ENCODE results near the gene FAM24A.

FAM24A gene

DNA sequence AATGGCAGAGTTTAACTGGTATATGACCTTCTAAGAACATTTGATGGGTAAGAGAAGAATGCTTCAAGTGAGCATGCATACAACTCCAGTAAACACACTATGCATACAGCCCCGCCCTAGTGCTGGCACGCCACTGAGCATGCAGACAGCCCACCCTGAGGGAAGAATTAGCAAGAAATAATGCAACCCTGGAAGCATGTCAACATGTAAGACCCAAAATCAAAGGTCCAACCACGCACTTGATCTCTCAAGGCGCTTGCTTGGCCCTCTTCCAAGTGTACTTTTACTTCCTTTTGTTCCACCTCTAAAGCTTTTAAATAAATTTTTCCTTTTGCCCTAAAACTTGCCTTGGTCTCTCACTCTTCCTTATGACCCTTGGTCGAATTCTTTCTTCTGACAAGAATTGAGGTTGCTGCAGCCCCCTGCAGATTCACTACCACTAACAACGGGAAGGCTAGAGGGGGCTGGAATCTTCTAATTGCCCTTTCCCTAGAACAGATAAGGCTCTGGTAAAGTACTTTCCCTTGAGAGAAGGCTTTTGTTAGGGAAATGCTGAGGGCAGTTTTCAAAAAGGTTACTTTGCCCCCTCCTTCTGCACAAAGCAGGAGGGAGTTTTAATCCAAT lies 34.5 kb upstream of the FAM24A start:
- DNase-seq (ENCODE audit: low read depth): no peak
- H3K4me3 ChIP-seq (ENCODE audit: control insufficient read depth, low read depth, low read length): no peak overlapping the region
- TF ChIP-seq, protein P1, sequence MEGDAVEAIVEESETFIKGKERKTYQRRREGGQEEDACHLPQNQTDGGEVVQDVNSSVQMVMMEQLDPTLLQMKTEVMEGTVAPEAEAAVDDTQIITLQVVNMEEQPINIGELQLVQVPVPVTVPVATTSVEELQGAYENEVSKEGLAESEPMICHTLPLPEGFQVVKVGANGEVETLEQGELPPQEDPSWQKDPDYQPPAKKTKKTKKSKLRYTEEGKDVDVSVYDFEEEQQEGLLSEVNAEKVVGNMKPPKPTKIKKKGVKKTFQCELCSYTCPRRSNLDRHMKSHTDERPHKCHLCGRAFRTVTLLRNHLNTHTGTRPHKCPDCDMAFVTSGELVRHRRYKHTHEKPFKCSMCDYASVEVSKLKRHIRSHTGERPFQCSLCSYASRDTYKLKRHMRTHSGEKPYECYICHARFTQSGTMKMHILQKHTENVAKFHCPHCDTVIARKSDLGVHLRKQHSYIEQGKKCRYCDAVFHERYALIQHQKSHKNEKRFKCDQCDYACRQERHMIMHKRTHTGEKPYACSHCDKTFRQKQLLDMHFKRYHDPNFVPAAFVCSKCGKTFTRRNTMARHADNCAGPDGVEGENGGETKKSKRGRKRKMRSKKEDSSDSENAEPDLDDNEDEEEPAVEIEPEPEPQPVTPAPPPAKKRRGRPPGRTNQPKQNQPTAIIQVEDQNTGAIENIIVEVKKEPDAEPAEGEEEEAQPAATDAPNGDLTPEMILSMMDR (IDR thresholded peaks at IDR 0.05; ENCODE audit: control insufficient read depth, insufficient read depth, low read depth, low read length, missing control alignments): no peak

DNA sequence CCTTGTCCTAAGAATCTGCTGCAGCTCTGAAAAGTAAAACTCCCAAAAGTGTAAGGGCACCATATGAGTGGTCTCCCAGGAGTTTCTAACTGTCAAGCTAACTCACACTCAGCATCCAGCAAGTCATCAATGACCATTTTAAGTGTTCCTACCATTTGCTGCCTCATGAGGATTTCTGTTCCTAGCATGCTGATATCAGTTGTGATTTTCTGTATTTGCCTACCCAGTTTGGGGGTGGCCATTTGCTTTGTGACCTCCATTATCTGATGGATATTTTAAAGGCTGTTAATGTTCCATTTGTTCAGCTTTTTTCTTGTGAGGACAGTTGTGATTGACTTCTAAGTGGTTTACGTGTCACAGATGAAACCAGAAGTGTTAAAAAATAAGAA lies 33.9 kb upstream of the FAM24A start:
- no peak overlapping the region for H3K4me3 ChIP-seq (ENCODE audit: control insufficient read depth, low read depth, low read length)
- DNase-seq (ENCODE audit: low read depth): no peak
- TF ChIP-seq, protein P1 (IDR thresholded peaks at IDR 0.05; ENCODE audit: control insufficient read depth, insufficient read depth, low read depth, low read length, missing control alignments): no peak

DNA sequence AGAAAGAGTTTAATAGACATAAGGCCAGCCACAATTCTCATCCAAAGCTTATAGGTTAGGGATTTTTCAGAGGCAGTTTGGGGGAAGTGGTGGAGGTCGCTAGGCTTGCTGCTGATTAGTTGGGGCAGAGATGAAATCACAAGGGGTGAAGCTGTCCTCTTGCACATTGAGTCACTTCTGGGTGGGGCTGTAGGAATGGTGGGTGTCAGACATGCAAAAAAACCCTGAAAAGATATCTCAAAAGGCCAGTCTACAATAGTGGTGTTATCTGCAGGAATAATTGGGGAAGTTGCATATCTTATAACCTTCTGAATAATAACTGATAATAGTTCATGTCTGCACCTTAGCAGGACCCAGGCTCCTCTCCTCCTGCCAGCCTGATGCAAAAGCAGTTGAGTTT lies 33.1 kb upstream of the FAM24A start:
- TF ChIP-seq, protein P1 (IDR thresholded peaks at IDR 0.05; ENCODE audit: control insufficient read depth, insufficient read depth, low read depth, low read length, missing control alignments): no peak
- no peak overlapping the region for H3K4me3 ChIP-seq (ENCODE audit: control insufficient read depth, low read depth, low read length)
- DNase-seq (ENCODE audit: low read depth): no peak

DNA sequence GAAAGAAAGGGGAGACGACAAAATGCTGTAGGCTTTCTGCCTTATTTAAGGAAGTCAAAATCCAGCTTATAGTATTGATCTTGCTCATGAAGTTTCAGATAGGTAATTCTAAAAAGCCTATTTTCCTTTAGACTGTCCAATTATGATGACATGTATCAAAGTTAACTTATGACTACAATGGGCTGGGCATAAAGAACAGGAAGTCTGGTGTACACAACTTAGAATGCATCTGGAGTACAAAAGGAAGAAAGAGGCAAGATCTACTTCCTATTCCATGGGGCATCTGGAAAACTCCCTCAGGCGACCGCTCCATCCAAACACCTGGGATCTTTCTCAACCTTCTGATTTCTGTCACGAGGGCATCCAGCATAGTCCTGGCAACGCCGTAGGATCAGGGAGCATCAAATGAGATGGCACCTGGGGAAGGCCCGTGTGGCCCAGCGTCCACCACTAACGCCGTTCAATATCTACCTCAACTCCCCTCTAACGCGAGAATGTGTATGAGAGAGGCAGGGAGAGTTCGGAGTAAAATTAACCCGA lies 31.5 kb upstream of the FAM24A start:
- peak overlapping the region; percentile 54 for H3K4me3 ChIP-seq (ENCODE audit: control insufficient read depth, low read depth, low read length)
- no peak for DNase-seq (ENCODE audit: low read depth)
- TF ChIP-seq, protein P1 (IDR thresholded peaks at IDR 0.05; ENCODE audit: control insufficient read depth, insufficient read depth, low read depth, low read length, missing control alignments): no peak

DNA sequence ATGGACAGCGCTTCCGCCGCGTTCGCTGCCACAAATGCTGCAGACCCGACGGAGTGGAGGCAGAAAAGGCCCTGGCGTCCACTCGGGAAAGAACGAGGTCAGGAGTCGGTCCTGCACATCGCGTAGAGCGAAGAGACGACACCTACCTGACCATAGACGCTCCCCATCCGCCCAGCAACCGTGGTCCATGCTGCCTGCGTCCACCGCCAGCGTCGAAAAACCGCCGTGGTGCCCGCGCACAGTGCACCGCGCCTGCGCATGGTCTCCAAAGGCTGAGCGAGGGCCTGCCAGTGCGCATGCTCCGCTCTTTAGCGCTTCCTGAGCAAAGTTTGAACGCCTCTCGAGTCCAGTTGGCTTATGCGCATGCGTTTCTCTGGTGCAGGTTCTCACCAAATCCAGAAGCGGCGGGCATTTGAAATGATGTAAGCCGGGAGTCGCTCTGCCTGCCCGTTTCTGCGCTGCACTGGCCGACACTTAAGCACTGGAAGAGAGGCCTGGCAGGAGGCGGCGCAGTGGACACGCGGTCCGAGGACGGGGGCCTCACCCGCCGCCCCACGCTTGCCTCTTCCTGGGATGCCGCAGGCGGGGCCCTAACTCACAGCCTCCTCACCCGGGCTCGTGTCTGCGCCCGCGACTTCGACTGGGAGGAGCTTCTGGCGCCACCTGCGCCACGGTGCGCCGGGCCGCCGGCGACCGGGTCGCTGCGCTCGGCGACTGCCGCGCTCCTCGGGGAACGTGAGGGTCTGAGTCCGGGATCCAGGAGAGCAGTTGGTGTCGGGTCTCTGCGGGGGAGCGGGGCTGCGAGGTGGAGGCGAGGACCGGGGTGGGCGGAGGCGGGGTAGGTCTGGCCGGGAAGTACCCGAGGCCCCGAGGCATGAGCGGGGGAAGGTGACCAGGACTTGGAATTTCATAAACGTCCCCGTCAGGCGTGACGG lies 30.8 kb upstream of the FAM24A start, which contains the start of gene FAM24B:
TSS of gene FAM24B (minus strand) at position 243 of the 935 bp plus-strand sequence. CDS start 29,066 bp downstream, outside the sequence.
- H3K4me3 ChIP-seq (ENCODE audit: control insufficient read depth, low read depth, low read length): peak within 1 kb of the TSS; percentile 54
- TF ChIP-seq, protein P1 (IDR thresholded peaks at IDR 0.05; ENCODE audit: control insufficient read depth, insufficient read depth, low read depth, low read length, missing control alignments): no peak
- peak; percentile 81 for DNase-seq (ENCODE audit: low read depth)

DNA sequence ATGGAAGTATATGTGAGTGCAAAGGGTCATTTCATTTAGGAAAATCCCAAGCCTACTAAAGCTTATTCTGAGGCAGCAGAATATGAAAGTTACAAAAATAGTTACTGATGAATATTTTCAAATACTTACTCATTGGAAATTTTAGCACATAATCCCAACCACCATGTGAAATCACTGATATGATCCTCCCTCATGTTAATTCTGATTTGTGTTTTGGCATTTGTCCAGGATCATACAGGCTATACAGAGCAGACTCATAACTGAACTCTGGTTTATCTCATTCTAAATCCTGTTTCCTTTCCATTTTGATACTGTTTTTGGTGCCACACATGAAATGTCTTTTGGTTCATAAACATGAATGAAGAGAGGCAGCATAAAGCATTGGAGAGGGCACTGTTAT lies 27.6 kb upstream of the FAM24A start:
- H3K4me3 ChIP-seq (ENCODE audit: control insufficient read depth, low read depth, low read length): no peak overlapping the region
- DNase-seq (ENCODE audit: low read depth): no peak
- TF ChIP-seq, protein P1 (IDR thresholded peaks at IDR 0.05; ENCODE audit: control insufficient read depth, insufficient read depth, low read depth, low read length, missing control alignments): no peak

Data from AG09309 (cell line).